GM21786 (cell line): ENCODE data around the gene DLGAP4.
"Not testable (repeated sequence)": the region's sequence is repeated elsewhere in the genome, so short reads cannot be mapped to it uniquely, and the experiment has no call there.

Experiments
- ATAC-seq: cut with Tn5 transposase; IDR thresholded peaks from one replicate; pipeline ENCODE4 v1.9.1; 2021; ENCODE audit not compliant: unreplicated experiment

Gene DLGAP4

DNA sequence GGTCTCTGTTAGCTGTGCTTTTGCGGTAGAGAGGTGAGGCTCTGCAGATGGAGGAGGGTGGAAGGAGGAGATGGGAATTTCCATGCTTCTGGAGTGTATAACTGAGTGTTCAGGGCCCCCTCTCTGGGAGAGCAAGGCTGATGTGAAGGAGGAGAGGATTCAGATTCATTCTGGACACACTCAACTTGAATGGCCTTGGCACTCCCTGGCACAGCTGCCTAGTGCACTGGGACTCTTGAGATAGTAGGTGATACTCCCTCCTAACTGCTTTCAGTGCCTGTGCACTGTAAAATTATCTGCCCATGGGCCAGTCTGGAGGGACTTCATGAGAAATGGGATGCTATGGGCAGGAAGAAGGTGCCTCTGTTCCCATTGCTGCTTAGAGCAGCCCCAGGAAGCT is 180.9 kb downstream of the DLGAP4 start:
- ATAC-seq, result no peak

DNA sequence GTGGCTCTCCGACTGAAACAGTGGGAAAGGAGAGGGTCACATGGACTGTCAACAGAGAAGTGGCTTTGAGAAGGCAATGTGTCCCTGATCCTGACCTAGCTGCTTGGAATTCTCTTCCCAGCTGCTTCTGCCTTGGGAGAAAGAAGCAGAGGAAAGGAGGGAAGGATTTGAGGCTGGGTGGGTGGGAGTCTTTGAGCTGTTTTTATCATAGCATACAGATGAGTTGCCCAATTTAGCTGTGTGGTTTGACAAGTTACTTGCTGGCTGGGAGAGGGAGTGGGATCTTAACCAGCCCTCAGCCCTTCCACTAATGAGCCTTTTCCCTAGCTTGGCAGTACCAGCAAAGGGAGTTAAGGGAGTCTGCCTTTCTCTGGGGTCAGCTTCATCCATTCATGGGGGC is 184.1 kb downstream of the DLGAP4 start:
- ATAC-seq, result no peak

DNA sequence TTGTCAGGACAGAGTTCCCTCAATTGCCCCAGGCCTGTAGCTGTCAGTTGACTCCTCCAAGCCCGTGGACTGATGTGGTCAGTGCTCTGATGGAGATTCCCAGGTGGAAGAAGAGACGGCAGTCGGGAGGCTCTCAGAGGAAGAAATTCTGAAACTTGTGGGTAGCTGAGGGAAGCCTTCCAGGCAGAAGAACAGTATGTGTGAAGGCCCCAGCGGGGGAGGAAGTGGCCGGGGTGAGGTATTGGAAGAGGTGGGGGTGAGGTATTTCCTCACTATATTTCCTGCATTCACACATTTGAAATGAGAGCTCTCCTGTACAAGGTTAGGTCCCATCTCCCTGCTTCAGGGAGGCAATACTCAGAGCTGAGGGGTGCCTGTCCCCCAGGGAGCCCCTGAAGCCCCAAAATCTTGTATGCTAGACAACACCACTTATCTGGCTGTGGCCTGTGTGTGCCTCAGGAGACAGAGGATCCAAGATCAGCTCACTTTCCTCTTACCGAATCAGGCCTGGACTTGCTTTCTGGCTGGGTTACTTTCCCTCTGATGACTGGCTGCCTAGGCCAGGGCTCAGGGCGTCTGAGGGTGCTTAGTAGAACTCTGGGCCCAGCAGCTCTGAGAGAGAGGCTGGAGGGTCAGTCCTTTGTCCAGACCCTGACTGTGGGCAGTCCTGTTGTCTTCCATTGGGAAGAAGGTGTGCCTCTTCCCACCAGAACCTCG is 185.9 kb downstream of the DLGAP4 start:
- ATAC-seq, result no peak

DNA sequence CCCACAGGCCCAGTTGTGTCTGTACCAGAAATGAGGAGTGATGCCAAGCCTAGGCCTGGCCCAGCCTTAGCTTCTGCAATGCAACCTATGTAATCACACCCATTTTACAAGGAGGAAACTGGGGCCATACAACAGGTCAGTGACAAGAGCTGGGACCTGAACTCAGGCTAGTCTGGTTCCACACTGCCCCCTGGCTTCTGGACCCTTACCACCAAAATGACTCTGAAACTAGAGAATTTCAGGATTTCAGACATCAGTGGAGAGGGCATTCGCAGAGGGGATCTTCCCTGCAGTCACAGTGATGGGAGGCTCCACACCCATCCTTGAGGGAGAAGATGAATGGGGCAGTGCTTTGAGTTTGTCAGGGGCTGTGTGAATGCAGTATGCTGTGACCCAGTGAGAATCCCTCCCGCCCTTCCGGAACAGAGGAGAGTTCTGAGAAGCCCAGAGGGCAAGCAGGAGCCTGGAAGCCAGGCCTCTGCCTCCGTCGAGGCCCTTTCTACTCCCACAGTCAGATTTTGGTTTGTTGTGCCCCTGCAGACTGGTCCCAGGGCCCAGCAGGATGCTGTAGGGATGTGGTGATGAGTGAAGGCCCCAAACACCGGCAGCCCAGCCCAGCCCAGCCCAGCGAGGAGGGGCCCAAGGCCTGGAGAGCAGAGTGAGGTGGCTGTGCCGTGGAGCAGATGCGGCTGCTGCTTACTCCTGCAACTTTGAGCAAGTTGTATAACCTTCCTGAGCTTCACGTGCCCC is 187.1 kb downstream of the DLGAP4 start:
- no peak for ATAC-seq

DNA sequence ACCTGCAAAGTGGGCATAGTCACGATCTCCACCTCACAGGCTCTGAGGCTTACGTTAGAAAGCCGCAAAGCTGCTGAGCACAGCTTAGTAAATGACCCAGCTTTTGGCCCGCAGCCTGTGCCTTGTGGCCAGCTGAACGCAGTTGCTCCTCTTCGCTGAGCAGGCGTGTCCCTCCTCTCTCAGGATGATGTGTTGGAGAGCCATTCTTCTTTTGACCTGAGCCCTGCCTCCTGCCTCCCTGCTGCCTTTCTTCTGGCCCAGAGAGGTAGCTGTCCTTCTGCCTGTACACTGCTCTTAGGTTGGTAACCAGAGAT is 187.6 kb downstream of the DLGAP4 start:
- ATAC-seq, result no peak

DNA sequence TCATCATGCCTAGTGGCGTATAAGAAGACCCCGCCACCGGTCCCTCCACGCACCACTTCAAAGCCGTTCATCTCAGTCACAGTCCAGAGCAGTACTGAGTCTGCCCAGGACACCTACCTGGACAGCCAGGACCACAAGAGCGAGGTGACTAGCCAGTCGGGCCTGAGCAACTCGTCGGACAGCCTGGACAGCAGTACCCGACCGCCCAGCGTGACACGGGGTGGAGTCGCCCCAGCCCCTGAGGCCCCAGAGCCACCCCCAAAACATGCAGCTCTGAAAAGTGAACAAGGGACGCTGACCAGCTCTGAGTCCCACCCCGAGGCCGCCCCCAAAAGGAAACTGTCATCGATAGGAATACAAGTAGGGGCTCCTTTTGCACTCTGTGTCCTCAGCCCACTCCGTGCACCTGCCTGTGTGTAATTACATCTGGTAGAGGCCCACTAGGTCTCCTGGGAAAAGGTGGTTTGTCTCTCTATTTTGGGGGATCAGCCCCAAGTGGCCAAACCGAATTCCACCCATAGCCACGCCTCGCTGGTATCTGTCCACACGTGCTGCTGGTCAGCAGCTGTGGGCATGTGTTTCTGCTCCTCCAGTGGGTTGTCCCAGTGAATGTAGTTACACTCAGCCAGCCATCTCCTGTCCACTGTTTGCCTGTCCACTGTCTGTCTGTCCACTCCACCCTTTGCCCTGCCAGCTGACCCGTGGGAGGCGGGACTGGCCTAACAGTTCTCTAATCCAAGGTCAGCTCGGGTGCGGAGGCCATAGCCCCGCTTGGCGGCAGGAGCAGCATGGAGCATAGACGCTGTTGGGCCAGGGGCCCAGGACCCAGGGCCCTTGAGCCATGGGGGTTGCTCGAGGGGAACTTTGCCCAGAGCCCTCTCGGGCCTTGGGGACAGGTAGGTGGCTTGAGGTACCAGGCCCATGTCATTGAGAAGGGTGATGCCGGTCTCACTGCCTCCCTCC is 190.8 kb downstream of the DLGAP4 start:
- ATAC-seq, result no peak

DNA sequence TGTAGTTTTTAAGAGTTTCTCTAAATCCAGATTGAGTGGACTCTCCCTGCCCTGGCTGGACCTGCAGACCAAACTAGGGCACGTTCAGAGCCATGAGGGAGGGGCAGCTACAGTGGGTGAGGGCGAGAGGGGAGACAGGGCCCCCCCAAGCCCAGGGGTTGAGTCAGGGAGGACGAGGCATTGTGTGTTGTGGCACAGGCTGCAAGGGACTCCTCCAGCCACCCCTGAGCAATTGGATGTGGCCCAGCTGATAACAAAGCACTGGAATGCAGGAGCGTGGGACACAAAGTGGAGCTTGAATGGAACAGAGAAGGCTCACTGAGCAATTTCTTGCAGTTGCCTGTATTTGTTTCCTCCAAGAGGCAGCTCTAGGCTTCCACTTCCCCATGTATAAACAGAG is 191.7 kb downstream of the DLGAP4 start:
- ATAC-seq, result no peak

DNA sequence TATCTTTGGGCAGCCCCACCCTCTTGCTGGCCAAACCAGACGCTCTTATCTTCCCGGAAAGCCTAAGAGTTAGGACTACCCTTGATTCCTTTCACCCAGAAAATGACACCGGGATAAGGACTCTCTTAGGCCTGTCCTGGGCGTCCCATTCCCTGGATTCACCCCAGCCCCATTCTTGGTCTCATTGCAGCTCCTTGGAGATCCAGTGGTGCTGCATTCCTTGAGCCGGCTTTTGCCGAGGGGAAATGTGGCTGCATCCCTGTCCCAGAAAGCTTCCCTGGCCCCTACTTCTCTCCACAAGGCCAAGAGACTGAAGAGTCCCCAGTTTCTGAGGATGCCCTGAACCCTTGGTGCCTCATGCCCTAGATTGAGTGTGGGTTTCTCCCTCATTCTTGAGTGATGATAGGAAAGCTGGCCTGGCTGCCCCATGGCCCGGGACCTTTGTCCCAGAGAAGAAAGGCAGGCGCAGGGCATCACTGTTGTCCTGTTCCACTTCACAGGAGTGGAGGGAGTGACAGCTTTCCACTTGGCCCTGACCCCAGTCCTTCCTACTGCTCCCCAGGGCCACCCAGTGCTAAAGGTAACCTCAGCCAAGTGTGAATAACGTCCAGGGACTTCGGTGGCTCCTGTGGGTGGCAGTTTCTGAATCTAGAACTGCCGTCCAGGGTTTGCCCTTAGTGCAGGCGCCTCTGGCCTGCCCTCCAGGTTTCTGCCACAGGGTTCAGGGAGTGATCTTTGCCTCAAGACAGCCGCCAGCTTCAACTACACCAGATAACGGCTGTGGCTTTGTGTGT is 192.4 kb downstream of the DLGAP4 start:
- no peak for ATAC-seq

DNA sequence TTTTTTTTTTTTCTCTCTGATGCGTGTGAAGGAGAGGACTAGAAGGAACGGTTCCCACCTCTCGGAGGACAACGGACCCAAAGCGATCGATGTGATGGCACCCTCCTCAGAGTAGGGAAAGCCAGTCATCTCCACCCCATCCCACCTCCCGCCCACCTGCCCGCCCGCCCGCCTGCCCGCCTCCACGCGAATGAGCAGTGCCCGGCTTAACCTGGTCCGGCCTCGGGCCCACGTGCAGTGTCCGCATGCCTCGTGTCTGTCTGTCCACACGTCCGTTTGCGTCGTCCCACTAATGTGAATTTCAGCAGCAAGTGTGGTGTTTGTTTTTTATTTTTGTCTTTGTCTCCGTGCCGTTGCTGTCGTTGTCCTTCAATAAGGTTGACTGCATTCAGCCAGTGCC is 193.1 kb downstream of the DLGAP4 start:
- no peak for ATAC-seq

DNA sequence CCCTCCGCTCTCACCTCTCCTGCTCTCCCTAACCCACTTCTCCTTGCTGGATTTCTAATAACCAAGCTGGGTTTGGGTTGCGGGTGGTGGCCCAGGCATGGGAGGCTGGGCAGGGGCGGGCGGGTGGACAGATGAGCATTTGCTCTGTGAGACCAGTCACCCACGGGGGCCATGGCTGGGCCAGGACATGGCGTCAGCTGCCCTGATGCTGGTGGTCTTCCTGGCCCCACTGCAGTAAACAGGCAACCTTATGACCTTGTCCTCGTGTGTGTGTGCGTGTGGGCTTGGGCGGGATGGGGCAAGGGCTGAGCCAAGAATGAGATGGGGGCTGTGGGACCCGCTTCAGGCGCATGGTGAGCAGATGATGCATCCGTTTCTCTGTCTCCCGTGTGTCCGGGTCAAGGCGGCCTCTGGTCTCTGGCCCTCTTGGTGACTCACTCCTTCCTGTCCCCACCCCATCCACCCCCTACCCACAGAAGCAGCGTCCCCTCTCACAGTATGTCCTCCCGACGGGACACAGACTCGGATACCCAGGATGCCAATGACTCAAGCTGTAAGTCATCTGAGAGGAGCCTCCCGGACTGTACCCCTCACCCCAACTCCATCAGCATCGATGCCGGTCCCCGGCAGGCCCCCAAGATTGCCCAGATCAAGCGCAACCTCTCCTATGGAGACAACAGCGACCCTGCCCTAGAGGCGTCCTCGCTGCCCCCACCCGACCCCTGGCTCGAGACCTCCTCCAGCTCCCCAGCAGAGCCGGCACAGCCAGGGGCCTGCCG is 193.8 kb downstream of the DLGAP4 start:
- no peak for ATAC-seq

DNA sequence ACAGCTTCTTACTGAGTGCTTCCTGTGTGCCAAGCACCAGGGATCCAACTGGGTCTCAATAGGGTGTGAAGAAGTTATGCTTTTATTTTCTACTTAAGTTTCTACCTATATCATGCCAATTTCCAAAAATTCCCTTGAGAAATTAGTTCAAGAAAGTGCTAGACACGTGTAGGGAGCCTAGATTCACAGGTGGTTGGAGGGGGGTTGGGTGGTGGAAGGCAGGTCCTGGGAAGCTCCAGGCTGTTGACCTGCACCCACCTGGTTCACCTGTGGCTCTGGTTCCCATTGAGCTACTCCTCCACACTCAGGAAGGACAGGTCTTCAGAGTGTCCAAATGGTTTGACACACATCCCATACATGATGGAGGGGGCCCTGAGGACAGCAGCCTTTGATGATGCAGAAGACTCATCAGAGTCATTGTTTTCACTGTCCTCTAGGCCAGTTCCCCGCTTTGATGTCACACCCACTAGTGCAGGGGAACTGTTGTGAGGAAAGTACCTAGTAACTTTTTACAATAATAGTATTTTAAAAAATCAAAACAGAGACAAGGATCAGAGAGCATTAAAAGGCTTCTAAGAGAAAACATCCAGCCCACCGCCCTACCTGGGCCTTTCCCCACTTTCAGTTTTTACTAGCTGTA is 195.3 kb downstream of the DLGAP4 start:
- no peak for ATAC-seq

DNA sequence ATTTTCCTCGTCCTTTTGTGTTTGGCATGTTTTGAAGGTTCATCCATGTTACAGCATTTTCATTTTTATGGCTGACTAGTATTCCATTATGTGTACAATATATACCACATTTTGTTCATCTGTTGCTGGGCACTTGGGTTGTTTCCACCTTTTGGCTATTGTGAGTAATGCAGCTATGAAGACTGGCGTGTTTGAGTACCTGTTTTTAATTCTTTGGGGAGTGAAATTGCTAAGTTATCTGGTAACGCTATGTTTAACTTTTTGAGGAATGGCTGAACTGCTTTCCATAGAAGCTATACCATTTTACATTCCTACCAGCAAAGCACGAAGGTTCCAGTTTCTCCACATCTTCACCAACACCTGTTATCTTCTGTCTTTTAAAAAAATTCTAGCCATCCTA is 198.2 kb downstream of the DLGAP4 start:
- ATAC-seq, result no peak

DNA sequence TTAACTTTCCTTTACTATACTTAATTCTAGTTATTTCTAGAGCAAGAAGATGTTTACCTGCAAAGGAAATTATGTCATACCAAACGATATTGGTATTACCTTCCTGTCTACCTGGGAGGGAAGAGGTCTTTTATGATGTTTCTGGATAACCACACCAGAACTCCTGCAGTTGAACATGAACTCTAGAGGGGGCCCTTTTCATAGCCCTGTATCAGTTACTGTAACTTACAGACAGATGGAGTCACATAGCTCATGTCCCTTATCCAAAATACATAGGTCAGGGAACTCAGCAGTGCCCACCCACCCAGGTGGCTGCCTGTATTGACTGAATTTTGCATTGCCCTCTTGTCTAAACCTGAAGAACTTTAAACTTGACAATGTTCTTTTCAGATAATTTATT is 200.1 kb downstream of the DLGAP4 start:
- ATAC-seq, result no peak

DNA sequence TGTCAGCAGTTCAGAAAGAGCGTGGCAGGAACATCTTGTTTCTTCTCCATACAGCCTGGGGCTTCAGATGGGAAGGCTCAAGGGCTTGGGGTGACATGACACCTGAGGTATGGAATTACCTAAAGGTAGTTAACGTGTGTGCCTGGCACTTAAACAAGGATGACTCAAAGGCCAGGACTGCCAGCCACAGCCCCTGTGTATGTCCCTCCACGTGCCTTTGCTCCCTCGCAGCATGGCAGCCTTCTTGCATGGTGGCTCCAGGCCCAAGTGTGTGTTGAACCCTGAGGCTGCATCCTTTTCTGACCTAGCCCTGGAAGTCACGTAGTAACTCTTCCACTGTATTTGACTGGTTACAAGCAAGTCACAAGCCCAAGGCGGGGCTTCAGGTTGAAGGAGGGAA is 201.6 kb downstream of the DLGAP4 start:
- no peak for ATAC-seq

DNA sequence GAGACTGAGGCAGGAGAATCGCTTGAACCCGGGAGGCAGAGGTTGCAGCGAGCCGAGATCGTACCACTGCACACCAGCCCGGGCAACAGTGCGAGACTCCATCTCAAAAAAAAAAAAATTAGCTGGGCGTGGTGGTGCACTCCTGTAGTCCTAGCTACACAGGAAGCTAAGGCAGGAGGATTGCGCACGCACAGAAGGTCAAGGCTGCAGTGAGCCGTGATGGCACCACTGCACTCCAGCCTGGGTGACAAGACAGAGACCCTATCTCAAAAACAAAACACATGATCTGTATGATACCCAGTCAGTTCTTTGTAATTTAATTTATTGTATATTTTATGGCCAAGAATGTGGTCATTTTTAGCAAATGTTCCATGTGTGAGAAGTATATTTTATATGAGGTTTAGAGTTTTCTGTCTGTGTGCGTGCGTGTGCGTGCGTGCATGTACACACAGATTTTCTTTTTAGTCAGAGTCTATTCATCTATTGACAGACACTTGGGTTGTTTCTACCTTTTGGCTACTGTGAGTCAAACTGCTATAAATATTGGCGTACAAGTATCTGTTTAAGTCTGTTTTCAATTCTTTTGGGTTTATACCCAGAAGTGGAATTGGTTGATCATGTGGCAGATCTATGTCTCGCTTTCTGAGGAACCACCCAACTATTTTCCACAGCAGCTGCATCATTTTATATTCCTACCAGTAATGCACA is 213.0 kb downstream of the DLGAP4 start:
- ATAC-seq, result no peak

DNA sequence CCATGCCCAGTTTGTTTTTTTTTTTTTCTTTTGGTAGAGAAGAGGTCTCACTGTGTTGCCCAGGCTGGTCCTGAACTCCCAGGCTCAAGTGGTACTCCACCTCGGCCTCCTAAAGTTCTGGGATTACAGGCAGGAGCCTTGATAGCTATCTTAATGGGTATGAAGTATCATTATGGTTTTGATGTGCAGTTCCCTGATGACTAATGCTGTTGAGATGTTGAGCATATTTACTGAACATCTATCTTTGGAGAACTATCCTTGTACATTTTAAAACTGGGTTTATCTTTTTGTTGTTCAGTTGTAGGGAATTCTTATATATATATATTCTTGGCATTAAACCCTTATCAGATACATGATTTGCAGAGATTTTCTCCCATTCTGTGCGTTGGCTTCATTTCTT is 213.8 kb downstream of the DLGAP4 start:
- ATAC-seq, result no peak

DNA sequence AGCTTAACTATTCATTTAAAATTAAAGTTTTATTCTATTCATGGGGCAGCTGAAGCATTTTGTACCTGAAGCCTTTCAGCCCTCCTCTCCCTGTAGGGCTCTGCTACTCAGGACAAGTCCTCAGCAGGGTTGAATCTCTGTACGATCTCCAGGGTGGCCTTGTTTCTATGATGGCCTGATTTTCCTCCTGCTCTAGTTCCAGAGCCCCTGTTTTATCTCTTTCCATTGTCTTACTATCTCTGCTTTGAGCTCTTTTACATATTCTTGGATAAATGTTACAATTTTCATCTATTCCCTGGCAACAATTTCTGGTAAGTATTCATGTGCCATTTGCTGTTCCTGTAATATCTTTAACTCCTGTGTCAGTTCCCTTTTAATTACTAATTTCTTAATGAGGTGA is 215.4 kb downstream of the DLGAP4 start:
- ATAC-seq, result no peak

DNA sequence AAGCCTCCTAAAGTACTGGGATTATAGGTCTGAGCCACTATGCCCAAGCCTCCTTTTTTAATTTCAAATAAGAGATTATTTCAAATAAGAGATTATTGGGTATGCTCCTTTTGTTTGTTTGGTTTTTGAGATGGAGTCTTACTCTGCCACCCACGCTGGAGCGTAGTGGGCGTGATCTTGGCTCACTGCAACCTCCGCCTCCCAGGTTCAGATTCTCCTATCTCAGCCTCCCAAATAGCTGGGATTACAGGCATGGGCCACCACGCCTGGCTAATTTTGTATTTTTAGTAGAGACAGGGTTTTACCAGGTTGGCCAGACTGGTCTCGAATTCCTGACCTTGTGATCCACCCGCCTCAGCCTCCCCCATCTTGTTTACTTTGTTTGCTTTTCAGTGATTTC is 216.3 kb downstream of the DLGAP4 start:
- not testable (repeated sequence) for ATAC-seq

DNA sequence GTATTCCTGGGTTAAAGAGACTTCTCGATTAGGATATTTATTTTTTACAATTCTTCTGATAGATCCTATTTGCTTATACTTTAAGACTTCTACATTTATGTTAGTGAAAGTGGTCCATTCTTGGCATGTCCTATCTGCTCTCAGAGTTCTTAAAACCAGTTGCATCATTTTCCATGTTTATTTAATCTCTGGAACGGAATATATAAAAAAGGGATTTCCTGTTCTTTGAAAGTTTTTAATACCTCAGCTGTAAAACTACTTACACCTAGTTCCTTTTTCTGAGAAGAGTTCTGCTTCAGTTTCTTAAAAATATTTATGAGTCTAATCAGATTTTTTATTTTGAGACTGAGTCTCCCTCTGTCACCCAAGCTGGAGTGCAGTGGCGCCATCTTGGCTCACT is 217.2 kb downstream of the DLGAP4 start:
- no peak for ATAC-seq
